AG09319 (cell line): ENCODE results near the gene MT4.

Experiments used
- DNase-seq: peaks from one replicate; pipeline ENCODE4 v3.0.0-alpha.2; 2010; ENCODE audit warnings: low read depth; ENCODE audit errors: extremely low read depth
- CTCF ChIP-seq: IDR thresholded peaks from 2 replicates; pipeline ENCODE4 v1.5.1; 2011; ENCODE audit warnings: low read depth, mild to moderate bottlenecking, inconsistent platforms, low read length, moderate library complexity

MT4 gene

GRCh38 chr16:56614549-56614991 is 49.7 kb downstream of the MT4 start:
- DNase-seq, result no peak
- no peak for TF ChIP-seq CTCF

- TF ChIP-seq CTCF, result no peak
- DNase-seq, result no peak
These were observed 50.5 kb downstream of the MT4 start for GRCh38 chr16:56615353-56615752.

GRCh38 chr16:56616608-56617211 is 51.8 kb downstream of the MT4 start:
- no peak for TF ChIP-seq CTCF
- DNase-seq, result no peak

GRCh38 chr16:56617212-56618085 is 52.6 kb downstream of the MT4 start:
- DNase-seq, result no peak
- no peak for TF ChIP-seq CTCF

GRCh38 chr16:56618138-56618537 is 53.3 kb downstream of the MT4 start:
- DNase-seq, result no peak
- no peak for TF ChIP-seq CTCF
